ENCODE results near the gene KCND3.

DNA sequence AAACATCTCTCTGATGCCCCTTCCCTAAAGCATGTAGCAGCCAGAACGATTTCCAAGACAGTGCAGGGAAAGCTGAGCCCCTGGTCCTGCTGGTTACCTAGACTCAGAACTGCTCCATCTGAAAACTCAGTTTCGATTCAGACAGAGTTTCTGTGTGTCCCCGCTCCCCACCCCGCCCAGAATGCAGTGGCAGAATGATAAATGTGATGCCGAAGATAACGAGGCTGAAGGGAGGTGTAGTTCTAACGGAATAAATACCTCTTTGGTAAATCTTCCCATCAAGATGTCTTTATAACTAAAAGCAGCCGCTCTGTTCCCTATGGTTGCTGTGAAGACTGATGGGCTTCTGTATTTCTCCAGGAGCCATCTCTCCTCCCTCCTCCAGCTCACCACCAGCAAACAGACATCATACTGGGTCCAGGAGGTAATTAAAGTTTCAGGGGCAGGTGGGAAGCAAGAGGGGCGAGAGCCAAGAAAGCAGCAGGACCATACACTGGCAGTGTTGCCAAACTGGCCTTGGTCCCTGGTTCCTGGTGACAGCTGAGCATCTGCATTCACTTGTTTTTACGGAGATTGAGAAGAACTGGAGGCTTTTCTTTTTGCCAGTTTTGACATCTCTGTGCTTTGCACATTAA lies 156.8 kb downstream of the KCND3 start:
- TF ChIP-seq, protein P1, sequence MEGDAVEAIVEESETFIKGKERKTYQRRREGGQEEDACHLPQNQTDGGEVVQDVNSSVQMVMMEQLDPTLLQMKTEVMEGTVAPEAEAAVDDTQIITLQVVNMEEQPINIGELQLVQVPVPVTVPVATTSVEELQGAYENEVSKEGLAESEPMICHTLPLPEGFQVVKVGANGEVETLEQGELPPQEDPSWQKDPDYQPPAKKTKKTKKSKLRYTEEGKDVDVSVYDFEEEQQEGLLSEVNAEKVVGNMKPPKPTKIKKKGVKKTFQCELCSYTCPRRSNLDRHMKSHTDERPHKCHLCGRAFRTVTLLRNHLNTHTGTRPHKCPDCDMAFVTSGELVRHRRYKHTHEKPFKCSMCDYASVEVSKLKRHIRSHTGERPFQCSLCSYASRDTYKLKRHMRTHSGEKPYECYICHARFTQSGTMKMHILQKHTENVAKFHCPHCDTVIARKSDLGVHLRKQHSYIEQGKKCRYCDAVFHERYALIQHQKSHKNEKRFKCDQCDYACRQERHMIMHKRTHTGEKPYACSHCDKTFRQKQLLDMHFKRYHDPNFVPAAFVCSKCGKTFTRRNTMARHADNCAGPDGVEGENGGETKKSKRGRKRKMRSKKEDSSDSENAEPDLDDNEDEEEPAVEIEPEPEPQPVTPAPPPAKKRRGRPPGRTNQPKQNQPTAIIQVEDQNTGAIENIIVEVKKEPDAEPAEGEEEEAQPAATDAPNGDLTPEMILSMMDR (IDR thresholded peaks at IDR 0.05; ENCODE audit: low read depth, low read length): no peak
- no peak for TF ChIP-seq POLR2A (IDR thresholded peaks at IDR 0.05; ENCODE audit: extremely low read depth, insufficient read length)

Measured in NB4 (cell line).